ENCODE data around the gene EEF2.
A peak's percentile ranks its signal among the peaks of the same experiment; 100 is the strongest.

EEF2 gene

GRCh38 chr19:3984908-3985642 is at the start of gene EEF2:
Gene EEF2 (minus strand): TSS chr19:3985463. CDS start chr19:3985380, 83 bp downstream.
- DNase-seq (ENCODE audit: low spot score), result peak; percentile 82

GRCh38 chr19:4034048-4035017 is 49.1 kb upstream of the EEF2 start:
- DNase-seq (ENCODE audit: low spot score), result peak; percentile 88

- DNase-seq (ENCODE audit: low spot score), result no peak
These were observed 48.0 kb upstream of the EEF2 start for GRCh38 chr19:4033028-4033956.

GRCh38 chr19:4032436-4032835 is 47.2 kb upstream of the EEF2 start:
- DNase-seq (ENCODE audit: low spot score), result no peak

- DNase-seq (ENCODE audit: low spot score), result no peak
These were observed 46.2 kb upstream of the EEF2 start for GRCh38 chr19:4031420-4031819.

- no peak for DNase-seq (ENCODE audit: low spot score)
These were observed 45.7 kb upstream of the EEF2 start for GRCh38 chr19:4030981-4031380.

GRCh38 chr19:4030552-4030951 is 45.3 kb upstream of the EEF2 start:
- DNase-seq (ENCODE audit: low spot score), result no peak

GRCh38 chr19:4029247-4029614 is 44.0 kb upstream of the EEF2 start:
- no peak for DNase-seq (ENCODE audit: low spot score)

GRCh38 chr19:4028334-4029246 is 43.3 kb upstream of the EEF2 start:
- no peak for DNase-seq (ENCODE audit: low spot score)

- DNase-seq (ENCODE audit: low spot score), result no peak
These were observed 41.9 kb upstream of the EEF2 start for GRCh38 chr19:4027146-4027545.

- no peak for DNase-seq (ENCODE audit: low spot score)
These were observed 40.1 kb upstream of the EEF2 start for GRCh38 chr19:4025317-4025716.

GRCh38 chr19:4023600-4024398 is 38.5 kb upstream of the EEF2 start:
- no peak for DNase-seq (ENCODE audit: low spot score)

- DNase-seq (ENCODE audit: low spot score), result no peak
These were observed 34.3 kb upstream of the EEF2 start for GRCh38 chr19:4019578-4019977.

GRCh38 chr19:4018775-4019504 is 33.7 kb upstream of the EEF2 start:
- no peak for DNase-seq (ENCODE audit: low spot score)

GRCh38 chr19:4018140-4018613 is 32.9 kb upstream of the EEF2 start:
- no peak for DNase-seq (ENCODE audit: low spot score)

GRCh38 chr19:4016903-4017638 is 31.8 kb upstream of the EEF2 start:
- DNase-seq (ENCODE audit: low spot score), result no peak

GRCh38 chr19:4016486-4016885 is 31.2 kb upstream of the EEF2 start:
- DNase-seq (ENCODE audit: low spot score), result peak; percentile 95

- no peak for DNase-seq (ENCODE audit: low spot score)
These were observed 30.6 kb upstream of the EEF2 start for GRCh38 chr19:4015705-4016402.

Measured in pons (tissue), 1 donor.